HG02763 (cell line): ENCODE data around the gene AP3B1.

Experiments
- ATAC-seq: cut with Tn5 transposase; IDR thresholded peaks from one replicate; pipeline ENCODE4 v1.9.1; 2021; ENCODE audit warnings: mild to moderate bottlenecking, moderate library complexity; ENCODE audit not compliant: unreplicated experiment

AP3B1 gene

DNA sequence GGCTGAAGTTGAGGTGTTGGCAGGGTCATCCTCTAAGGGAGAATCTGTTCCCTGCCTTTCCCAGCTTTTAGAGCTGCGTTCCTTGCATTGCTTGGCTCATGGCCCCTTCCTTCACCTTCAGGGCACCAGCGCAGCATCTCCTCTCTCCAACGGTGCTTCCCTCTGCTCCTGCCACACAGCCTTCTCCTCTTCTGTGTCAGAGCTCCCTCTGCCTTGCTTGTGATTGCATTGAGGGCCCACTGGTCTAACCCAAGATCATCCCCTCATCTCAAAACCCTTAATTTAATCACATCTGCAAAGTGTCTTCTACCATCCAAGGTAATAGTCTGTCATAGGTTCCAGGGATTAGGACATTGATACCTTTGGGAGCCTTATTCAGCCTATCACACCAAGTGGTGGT, 312.7 kb downstream of the AP3B1 start:
- ATAC-seq, result no peak

DNA sequence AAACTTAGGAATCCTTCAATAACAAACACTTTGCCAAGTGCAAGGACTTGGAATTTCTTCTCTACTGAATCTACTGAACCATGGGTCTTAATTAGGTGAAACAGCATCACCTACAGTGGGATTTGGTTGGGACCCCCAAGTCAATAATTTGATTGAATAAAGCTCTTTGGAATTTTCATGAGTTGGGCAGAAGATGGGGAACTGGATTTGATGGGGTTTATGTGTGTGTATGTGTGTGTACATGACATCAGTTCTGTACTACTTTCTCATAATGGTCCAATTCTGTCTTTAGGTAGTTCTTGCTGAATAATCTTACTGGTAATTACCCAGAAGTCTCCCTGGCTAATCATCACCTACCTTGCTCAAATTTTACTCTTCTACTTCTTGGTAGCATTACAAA, 319.9 kb downstream of the AP3B1 start:
- no peak for ATAC-seq

DNA sequence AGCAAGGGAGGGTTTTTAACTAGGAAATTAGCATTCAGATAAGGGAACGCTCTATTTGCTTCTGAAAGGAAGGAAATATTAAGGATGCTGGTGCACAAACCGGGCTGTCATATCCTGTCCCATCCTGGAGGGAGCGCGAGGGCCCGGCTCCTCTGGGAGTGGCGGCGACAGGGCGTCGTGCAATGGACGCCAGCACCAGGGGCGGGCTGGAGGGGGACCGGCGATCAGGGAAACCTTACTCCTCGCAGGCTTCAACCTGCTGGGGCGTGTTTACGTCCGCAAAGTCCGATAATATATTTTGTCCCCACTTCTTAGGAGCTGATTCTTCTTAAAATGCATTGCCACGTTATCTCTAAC, 321.3 kb downstream of the AP3B1 start:
- no peak for ATAC-seq

DNA sequence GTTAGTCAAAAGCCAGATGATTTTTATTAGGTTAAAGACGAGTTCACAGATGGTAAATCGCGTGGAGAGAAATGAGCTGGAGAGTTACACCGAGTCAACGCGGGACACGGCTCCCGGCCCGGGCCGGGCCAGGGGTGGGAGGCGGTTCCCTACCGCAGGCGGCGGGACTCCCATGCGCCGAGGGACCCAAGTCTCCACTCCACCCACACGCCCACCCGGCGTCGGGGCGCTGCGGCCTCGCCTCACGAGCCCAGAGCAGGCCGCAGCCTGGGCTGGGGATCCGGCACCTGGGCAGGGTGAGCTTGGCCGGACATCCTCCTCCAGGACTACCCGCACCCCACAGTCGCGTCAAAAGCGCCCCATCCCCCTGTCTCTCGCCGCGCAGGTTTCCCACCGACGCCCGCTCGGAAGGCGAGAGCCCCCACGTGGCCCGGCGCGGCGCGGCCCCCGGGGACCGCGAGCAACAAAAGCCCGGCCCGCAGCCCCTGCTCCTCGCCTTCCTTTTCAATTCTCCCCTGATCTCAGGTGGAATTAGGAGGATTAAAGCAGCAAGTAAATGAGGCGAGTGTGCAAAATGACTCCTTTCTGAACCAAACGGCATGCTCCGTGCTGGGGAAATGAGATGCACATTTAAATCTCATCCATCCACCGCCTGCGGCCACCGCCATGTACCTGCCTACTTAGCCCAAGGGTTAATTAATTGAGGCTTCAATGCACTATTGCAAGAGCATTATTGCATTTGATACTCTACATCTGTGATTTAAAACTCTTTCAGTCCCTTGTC, 321.8 kb downstream of the AP3B1 start:
- no peak for ATAC-seq

DNA sequence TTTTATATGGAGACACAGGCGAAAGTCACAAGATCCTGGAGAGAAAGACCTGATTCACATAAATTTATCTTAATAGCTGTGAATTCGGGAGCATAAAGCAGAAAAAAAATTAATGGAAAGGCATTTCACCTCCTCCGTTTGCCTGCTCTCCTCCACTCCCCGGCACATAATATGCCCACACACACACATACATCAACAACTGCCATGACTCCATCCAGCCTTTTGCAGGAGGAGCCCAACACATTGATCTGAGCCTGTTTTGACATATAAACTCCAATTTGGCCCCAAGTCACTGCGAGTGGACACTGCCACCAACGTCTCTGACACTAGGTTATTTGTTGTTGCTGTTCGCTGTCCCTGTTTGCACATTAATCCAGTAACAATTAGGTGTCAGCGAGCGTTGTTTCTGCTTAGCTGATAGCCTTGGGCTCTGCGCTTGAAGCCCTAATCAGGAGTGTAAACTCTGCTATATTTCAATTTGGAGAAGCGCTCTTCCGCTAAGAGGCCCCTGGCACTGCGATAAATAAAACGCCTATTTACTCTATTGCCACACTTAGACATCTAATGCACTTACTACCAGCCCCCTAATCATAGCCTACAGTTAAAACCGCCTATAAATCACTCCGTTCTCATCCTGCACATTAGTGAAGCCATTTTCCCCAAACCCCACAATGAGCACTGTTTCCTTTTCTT, 322.6 kb downstream of the AP3B1 start:
- ATAC-seq, result no peak

DNA sequence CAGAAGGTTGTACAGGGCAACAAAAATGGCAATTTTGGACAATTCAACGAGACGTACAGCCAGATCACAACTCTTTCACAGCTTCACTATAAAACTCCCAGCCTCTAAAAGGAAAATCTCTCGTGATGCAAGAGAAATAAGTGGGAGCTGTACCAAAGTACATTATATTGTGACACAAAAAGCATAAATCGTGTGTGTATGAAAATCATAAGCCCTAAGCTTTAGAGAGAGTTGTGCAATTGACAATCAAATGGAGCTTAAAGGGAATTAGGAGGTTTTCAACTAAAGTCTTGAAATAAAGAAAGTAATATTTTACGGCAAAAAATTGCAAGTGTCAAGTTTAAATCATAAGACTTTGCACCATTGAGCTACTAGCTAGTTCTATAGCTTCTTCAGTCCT, 323.6 kb downstream of the AP3B1 start:
- ATAC-seq, result no peak

DNA sequence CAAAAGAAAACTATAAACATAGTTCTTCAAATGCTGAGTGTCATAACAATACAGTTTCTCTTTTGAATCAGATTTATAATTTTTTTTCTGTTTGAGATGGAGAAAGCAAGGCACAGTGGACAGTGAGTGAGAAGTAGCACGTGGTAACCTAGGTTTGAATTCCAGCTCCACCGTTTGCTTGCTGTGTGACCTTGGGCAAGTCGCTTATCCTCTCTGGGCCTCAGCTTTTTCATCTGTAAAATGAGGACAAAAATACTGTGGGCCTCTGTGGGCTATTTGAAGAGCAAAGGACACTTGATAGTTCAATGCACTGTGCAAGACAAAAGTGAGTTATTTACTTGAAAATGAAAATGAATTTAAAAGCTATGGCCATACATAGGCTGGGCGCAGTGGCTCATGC, 330.7 kb downstream of the AP3B1 start:
- ATAC-seq, result no peak

DNA sequence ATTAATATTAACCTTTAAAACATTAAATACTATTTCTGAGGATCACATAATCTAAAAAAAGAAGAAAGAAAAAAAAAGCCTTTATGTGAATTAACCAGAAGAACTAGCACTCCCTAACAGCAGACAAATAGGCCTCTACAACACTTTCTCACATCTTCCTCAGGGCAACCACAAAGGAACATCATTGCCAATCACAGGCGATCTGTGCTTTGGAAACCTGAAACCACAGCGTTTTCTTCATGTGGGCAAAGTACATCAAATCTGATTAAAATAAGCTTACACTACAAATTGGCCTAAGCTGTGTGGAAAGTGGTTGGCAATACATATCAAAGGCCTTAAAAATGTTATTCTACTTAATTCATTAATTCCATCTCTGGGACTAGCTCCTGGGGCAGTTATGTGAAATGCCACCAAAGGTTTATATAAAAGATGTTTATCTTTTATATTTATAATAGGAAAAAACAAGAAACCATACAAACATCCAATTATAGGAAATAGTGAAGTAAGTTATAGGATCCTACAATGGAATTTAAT, 333.6 kb downstream of the AP3B1 start:
- ATAC-seq, result no peak

DNA sequence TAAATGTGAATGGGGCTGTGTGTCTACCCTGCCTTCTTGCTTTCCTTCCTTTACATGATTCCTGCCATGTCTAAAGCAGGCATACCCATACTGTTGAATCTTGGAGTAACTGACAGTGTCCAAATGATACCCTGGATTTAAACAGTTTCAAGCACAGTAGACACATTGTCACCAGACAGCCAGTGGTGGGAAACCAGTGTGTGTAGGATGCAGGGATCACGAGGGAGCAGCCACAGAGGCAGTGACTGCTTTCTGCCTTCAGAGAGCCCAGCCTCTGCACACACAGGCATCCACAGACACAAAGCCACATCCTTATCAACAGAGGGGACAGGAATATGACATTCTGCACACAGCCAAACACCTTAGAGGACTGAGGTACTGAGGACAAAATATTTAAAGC, 334.2 kb downstream of the AP3B1 start:
- ATAC-seq, result no peak

DNA sequence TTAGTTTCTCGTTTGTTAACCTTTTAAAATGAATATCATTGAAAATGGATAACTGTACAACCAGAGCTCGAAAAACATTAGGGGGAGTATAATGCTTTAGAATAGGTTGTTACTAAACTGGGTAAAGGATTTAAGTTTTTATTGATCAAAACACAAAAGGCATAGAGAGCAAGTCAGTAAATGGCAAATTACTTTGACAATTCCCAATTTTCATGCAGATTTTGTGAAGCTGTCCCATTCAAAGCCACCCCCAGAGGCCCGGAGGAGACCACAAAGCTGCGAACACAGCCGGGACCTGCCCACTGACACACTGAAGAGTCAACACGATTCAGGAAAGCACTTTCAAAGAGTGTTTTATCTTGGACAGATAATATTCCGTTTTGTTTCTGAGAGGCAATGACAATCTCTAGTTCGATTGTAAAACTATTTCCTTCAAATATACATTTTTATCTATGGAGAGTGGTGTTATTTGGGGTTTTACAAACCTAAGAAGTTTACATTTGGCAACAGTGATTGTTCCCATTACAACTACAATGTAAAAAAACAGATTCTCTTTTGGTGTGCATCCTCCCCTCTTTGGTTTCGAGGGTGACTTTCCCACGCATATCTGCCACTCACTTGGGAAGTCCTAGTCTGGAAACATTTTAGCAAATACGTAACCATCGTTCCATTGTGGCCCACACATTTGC, 335.7 kb downstream of the AP3B1 start:
- no peak for ATAC-seq

DNA sequence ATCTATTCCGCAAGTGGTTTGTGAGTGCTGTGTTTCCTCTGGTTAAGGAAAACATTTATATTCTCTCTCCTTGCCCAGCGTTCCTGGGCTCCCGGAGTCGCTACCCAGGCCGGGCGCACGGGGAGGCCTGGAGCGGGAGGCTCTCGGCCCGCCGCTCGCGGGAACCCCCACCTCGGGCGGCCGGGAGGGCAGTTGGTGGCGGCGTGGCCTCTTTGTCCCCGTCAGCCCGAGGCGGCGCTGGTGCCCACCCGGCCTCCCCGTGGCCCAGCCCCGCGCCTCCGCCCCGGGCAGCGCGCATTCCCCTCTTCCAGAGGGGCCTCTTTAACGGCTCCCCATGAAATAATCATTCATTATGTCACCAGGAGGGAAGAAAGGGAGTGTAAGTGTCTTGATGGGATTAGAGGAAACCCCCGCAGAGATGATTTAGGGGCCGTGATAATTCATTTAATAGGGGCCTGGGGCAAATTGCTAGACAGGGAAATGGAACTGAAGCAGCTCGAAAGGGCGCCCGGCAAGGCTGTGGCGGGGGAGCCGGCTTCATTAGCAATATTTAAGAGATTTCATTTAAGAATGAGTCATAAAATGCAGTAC, 336.5 kb downstream of the AP3B1 start:
- ATAC-seq, result no peak

DNA sequence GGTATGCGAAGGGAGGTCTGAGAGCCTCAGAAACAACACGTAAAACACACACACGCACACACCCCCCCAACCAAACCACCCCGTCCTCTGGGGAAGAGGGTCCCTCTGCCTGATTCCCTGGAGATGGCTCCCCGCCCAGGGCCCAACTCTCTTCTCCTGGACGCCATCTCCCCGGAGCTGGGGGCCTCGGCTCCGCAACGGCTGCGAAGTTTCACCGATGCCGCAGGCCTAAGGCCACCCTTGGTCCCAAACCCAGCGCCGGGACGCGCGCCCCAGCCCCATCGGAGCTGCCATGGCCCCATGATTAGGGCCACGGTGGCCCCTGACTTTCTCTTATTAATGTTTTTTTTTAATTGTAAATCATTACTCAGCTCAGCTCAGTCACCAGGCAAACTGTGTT, 337.0 kb downstream of the AP3B1 start:
- ATAC-seq, result no peak

DNA sequence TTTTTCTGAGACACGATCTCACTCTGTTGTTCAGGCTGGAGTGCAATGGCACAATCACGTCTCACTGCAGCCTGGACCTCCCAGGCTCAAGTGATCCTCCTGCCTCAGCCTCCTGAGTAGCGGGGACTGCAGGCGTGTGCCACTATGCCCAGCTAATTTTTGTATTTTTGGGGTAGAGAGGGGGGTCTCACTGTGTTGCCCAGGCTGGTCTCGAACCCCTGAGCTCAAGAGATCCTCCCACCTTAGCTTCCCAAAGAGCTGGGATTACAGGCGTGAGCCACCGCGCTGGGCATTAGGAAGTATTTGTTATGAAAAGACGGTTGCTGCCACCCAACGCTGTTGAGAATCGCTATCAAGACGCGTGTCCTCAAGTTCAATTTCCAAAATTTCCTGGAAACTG, 337.4 kb downstream of the AP3B1 start:
- no peak for ATAC-seq

DNA sequence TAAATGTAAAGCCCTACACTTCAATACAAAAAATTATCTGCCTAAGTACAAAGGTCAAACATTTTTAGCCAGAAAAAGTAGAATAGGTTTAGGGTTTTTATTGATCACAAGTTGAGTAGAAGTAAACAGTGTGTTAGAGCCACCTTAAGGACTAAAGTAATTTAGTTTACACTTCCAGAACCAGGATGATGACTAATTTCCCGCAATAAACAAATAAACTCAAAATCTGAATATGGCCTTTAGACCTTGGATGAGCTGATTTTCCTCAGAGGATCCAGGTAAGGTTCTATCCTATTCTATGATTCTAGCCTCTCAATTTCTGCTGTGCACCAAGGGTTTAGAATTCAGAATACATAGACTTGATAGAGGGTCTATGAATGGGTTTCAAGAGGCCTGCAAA, 338.9 kb downstream of the AP3B1 start:
- ATAC-seq, result no peak

DNA sequence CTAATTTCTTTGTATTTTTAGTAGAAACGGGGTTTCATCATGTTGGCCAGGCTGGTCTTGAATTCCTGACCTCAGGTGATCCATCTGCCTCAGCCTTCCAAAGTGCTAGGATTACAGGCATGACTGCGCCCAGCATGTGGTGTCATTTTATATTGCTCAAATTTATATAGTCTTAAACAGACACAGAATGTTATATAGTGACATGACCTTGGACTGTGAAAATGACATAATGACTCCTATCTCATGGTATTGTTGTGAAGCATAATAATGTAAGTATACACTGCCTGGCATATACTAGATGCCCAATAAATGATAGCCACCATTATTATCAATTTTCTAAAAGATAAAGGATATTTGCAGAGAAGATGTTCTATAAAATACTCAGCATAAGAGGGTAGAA, 341.1 kb downstream of the AP3B1 start:
- ATAC-seq, result no peak

DNA sequence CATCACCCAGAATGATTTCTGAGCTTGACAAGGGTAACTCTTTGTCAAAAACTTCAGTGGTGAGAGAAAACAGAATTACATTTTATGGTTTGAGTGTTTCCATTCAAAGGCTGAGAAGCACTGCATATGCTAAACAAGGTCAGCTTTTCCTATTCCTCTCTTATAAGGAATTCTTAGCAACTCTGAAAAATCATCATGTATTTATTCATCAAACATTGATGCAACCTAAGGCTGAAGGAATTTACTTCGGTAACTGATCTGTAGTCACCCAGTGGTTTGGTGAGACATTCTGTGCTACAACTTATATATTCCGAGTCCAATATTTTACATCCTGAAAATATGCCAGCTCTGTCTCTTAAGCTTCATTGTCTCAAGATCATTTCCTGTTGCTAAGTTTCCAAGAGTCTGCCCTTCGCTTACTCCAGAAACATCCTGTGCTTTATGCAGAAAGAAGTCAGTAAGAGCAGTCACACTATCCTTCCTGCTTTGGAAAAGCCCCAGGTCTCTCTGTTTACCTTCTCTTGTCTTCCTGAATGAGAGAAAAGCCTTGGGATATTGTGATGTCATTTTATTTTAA, 341.8 kb downstream of the AP3B1 start:
- ATAC-seq, result no peak
